GM21515 (cell line): ENCODE results near the gene MTTP.
"Not testable (repeated sequence)": the region's sequence is repeated elsewhere in the genome, so short reads cannot be mapped to it uniquely, and the experiment has no call there.

Experiments used
- ATAC-seq: cut with Tn5 transposase; IDR thresholded peaks from one replicate; pipeline ENCODE4 v1.9.1; 2021; ENCODE audit not compliant: unreplicated experiment

The MTTP gene

DNA sequence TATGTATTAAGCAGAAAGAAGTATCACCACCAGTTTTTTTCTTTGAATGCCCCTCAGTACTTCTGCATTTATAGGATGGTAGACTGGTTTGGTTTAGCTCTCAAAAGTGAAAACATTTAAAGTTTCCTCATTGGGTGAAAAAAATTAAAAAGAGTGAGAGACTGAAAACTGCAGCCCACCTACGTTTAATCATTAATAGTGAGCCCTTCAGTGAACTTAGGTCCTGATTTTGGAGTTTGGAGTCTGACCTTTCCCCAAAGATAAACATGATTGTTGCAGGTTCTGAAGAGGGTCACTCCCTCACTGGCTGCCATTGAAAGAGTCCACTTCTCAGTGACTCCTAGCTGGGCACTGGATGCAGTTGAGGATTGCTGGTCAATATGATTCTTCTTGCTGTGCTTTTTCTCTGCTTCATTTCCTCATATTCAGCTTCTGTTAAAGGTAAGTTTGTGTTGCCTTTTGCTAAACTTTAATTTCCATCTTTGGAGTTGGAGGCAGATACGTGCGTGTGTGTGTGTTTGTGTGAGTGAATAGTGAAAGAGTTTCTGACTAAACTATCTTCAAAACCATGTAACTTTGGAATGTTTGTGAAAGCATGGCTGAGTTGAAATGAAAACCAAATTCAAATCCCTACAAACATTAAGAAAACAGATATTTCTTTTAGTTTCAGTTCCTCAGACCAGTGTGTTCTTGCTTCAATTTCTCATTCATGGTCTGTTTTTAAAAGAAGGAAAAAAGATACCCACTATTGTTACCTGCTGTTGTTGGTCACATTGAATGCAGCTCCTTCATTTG, at the start of gene MTTP:
Gene MTTP, plus strand, starts transcription at position 295 of the 795 bp plus-strand sequence. Its CDS starts 86 bp downstream, at position 381.
- ATAC-seq = peak; percentile 83

DNA sequence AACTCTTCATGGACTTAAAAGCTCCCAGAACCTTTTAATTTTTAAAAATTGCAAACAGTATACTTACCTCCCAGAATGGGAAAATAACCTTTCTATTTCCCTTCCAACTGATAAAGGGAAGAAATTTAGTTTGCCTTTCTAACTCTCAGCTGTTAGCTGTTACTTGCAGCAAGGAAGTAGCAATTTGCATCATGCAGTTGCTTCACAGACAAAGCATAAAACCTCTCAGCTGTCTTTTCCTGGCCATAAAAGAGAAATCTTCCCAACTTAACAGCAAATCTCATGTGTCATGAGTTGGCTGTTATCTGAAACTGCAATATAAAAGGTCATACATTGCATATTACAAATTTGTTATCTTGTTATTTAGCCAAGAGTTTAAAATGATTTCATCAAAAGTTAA, 45.4 kb upstream of the MTTP start:
- no peak for ATAC-seq

DNA sequence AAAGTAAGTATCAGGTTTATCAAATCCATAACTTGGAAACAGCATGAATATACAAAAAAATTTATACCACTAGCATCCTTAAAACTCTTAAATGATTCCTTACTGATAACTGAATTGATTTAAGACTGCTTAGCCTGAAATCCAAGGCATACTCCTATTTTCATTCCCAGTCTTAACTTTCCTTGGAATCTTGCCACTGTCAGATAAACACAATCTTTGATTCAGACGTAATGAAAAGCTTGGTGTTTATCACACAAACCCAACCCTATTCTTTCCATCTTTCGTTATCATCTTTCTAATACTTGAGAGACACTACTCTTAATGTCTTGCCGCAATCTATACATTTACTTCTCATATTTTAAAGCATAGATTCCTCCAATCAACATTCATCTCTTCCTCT, 44.7 kb upstream of the MTTP start:
- no peak for ATAC-seq

DNA sequence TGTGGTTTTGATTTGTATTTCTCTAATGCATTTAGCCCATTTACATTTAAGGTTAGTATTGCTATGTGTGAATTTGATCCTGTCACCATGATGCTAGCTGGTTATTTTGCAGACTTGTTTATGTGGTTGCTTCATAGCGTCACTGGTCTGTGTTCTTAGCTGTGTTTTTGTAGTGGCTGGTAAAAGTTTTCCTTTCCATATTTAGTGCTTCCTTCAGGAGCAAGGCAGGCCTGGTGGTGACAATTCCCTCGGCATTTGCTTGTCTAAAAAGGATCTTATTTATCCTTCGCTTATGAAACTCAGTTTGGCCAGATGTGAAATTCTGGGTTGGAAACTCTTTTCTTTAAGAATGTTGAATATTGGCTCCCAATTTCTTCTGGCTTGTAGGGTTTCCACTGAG, 39.9 kb upstream of the MTTP start:
- not testable (repeated sequence) for ATAC-seq

DNA sequence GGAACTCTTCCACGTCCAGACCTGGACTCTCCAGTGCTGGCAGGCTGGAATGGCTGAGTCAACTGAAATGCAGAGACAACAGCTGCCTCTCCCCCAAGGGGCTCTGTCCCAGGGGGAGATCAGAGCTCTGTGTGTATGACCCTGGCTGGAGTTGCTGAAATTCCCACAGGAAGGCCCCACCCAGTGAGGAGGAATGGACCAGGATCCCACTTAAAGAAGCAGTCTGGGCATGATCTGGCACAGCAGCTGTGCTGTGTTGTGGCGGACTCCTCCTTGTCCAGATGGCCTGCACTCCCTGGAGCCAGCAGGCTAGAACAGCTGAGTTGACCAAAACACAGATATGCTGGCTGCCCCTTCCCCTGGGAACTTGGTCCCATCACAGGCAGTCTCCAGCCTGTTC, 38.4 kb upstream of the MTTP start:
- no peak for ATAC-seq

DNA sequence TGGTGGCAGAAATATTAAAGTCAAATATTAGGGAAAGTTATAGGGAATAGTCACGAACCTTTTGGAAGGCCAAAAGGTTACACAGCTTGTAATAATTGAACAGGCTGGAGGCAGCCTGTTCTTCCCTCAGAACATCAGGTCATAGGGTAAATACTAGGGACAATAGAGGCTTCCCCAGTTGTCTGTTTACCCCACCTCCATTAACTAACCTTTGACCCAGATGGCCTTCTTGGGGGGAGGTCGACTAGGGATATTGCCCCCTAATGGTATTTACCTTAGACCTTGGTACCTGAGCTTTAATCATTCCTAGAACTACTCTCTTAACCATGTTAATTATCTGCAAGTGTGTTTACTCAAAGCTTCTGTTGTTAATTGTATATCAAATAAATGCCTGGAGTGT, 37.8 kb upstream of the MTTP start:
- no peak for ATAC-seq

DNA sequence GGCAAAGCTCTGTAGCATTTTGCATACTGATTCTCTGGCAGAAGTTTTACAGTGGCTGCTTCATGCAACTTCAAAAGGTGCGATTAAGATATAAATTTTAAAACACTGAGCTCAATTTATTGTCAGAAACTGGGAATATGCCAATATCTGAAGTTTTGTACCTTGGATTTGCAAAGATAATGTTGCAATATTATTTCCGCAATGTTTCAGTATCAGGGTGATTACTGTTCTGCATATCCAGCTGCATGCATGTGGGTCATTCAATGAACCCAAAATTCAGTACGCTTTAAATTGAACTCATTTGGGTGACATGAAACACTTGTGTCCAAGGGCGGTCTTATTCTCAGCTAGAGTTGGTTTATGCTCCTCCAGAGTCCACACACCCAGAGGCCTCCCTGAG, 37.0 kb upstream of the MTTP start:
- ATAC-seq = no peak

DNA sequence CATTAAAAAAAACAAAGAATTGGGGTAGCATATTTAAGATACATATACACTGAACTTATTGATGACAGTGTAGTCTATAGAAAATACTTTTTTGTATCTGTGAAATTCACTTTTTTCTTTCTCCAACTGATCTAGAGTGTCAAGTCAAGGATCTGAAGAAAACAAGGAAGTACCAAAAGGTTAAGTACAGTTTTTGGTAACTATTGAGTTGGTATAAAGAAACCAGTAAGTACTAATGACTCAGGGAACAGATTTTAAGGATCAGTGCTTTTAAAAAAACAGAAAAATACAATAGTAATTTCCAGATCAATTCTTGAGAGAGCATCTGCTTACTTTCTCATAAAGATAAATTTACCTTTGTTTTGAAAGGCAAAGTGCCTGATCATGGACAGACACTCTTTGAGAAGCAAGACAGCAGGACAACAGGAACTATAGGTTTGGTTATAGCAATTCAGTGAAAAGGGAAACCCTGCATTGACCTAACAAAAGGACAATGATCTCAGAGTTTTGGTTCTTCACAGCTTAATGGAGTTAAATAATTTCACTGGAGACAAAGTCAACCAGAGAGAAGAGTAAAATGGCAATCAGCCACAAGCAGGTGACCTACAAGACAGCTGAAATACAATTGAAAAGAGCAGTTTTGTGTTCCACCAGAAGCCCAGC, 34.2 kb upstream of the MTTP start:
- ATAC-seq = no peak

DNA sequence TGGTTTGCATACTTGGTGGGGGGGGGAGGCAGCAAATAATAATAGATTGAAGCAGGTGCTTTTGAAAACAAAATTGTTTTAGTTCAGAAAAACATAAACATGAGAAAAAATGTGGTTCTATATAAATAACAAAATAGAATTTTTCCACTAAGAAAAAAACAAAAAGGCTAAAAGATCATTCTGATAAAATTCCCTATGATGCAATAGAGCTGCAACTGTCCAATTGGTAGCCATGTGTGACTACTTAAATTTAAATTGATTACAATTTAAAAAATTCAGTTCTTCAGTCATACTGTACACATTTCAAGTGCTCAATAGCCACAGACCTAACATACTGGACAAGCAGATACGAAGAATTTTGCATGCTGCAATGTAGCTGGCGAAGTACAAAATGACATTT, 21.8 kb upstream of the MTTP start:
- no peak for ATAC-seq

DNA sequence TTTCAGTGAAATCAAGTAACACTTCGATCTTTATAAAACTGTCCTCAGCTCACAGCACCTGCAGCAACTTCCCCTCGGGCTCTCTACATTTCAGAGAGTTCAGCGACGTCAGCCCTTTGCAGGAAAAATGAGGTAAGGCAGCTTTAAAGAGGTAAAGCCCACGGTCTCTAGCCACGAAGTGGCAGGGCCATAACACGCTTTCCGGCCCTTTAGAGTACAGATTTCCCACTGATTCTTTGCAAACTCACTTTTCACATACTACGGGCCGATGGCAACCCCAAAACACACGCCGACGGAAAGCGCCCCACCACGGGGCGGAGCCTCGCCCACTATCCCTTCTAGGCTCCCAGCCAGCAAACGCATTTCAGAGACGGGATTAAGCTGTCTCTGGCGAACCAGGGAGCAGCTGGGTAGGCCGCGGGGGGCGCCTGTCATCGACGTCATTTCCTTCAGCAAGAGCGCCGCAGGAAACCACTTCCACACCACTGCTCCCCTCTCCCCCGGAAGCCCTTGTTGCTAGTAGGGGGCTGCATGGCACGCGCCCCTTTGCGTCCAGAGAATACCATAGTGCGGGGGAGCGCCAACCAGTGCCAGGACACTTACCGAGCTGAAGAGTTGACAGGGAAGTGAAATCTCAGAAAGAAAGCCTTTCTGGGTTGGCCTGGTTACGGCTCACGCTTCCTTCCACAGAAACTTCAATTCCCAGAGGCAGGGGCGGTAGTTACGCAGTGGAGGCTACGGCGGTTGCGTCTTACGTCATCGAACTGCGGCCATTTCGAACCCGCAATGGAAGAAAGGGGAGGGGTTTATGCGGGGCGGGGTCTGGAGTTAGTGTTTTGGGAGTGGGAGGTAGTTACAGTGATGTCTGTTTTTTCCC, 11.1 kb upstream of the MTTP start, which contains the start of gene TRMT10A:
Gene TRMT10A, minus strand, starts transcription at position 730 of the 877 bp plus-strand sequence. CDS start 4,701 bp downstream, outside the sequence.
- peak; percentile 96 for ATAC-seq

DNA sequence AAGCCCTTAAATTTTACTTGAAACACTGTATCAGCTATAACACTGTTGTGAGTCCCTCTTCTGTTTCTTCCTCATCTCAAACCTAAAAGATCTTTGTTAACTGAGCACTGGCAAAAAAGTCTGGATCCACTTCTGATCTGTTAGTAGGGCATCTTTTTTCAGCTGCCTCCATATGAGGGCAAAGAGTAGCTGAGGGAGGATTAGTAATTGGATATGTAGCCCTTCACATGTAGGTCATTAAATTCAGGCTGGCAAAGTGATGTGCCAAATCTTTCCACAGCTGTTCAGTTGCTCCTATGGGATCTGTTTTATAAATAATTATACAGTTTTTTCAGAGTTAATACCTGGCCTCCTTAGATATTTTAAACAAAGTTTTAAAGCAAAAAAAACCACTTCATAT, 9.7 kb upstream of the MTTP start:
- ATAC-seq = no peak

DNA sequence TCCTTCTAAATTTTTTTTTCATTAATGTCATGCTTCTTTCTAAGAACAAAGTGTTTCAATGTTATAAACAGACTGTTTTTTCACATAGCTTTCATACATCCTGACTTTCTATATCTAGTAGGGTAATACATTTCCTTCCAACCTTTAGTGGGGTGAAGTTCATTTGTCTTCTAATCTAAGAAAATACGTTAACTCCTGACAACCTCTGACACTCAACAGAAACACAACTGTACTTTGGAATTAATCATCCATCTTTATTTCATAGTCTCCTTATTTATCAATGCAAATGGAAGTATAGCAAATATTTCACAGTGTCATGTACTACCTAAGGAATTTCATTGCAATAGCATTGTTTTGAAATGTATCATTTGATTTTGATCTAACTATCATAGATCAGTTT, 2.7 kb upstream of the MTTP start:
- ATAC-seq = no peak

DNA sequence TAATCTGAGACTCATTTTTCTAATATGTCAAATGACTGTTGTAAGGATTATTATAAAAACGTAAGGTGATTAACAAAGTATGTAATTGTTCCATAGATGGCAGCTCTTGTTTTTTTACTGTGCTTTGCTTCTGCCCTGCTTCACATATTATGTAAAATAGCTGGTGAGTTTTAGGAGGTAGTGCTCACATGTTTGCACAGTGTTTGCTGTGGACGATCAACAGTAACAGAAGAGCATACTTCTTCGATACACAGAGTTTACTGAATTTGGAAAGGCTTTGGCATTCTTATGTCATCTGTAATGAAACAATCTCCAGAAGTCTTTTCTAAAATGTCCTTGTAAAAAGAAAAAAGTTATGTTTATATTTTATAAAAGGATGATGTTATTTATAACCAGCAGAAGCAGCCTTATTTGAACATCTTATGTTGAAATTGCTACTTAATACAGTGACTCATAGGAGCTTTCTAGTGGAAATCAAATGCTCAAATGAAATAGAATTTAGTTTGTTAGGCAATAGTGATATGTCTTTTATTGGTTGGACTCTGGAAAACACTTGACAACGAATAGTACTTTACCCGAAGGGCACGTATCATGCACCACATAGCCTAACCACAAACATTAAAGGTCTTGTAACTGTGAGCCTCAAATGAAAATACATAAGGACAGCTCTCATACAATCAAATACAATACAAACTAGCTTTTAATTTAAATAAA, 1.9 kb upstream of the MTTP start:
- ATAC-seq = no peak

DNA sequence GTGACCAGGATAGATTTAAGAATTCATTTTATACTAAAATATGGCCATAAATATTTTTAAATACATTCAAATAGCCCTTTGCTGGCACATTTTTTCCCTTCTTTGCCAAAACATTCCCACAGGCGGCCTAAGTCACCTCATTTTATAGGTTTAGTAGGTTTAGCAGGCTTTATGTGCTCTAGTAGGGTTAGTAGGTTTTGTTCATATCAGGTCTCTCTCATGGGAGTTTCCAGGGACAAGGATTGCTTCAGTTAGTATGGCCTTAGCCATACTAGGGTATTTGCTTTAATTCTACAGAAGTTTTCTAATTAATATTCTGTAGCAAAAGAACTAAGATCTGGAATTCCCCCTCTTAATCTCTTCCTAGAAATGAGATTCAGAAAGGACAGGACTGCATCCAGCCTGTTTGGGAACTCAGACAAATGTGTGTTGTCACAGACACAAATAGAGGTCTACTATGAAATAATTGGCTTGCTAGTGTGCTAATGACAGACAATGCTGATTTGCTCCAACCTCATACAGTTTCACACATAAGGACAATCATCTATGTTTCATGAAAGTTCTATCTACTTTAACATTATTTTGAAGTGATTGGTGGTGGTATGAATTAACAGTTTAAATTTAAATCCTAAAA, 772 bp upstream of the MTTP start:
- ATAC-seq = no peak

DNA sequence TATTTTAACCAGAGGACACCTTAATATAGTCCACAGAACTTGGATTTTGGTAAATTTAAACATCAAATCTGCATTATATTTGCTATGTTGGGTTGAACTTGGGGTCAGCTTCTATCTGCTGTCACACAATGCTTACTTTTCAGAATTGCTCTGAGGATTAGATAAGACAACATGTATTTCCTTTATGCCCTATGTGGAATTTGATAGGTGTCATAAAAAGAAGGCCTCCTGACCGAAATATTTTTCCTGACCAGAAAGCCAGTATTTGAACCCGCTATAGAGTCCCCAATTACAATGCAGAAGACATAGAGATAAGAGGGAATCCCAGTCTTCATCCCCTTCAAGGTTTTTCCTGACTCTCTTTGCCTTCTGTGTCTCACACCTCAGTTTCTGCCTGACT, 4.1 kb downstream of the MTTP start:
- no peak for ATAC-seq

DNA sequence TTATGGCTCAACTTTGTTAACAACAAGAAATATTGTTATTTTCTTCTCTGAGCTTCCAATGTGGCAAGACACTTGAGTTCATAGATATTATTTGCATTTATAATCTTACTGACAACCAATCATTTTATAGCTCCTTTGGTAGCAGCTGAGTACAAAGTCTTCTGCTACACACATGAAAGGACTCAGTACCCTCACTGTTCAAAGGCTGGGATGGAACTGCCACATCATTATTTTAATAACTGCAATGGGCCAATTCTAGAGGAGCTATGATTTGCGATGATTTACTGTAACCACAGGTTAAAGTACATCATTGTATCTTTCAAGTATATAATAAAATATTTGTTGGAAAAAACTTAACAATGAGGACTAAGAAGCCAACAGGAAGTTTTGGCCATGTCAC, 10.9 kb downstream of the MTTP start:
- no peak for ATAC-seq

DNA sequence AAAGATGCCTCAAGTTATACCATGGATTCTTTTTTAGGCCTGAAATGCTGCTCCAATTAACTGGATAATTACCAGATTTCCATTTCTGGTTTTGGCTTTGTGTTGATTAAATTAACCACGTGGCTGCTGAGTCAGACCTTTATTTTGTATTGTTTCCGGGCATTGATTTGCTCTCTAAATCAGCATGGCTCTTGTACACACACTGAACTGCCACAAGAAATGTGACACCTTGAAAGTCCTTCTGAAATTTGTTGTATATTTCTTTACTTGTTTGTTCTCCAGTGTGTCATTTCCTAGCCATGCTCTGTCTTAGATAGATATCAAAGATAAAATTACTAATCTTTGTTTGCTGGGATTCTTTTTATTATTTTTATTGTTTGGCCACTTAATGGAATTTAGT, 11.7 kb downstream of the MTTP start:
- ATAC-seq = no peak

DNA sequence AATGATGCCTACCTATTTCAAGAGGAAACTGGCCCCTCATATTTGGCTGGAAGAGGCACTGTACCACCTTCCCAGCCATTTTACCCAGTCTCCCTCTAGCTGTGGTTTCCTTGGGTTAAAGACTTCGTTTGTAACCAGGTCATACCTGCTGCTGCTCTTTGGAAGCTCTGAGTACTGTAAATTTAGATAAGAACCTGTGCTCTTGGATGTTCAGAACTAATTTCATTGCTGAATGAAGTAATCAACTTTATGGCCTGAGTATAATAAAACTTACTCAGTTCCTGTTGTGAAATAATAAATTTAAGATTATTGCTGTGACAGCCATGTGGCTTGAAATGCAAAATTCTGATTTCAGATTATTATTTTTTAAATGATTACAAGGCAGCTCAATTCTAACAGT, 12.2 kb downstream of the MTTP start:
- no peak for ATAC-seq

DNA sequence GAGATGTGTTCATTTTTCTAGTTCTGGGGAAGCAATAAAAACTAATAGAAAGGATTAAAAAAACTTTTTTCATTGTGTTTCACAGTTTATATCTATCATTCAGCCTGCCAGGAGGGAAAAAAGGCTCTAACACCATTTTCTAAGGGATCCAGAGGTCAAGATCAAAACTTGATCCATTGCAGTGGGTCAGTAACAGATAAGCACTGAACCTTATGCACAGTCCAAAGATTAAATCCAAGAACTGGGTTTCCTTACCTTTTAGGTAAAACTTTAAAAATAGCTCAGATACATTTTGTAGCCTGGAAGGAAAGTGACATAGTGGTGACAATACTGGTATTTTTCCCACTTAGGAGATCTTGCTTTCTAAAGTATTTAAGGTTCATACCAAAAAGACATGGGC, 12.7 kb downstream of the MTTP start:
- ATAC-seq = no peak

DNA sequence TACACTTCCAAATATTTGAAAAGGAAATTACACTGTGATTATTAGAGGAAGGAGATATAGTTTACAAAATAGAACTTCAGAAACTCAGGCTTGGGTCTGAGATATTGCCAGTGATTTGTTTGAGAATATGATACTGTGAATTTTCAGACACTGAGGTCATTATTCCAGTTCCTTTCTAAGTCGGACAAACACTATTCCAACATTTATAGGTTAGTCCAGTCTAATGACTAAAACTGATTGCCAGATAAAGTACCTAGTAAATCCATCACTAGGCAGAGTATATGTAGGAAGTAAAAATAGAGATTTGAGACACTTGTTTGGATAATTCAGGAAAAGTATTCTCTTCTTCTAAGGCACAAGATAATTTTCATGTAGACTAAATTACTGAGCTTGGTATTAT, 13.2 kb downstream of the MTTP start:
- no peak for ATAC-seq
